Epithelial cell of proximal tubule (primary cell): Measurements from ENCODE around the gene COX5A. TPM values are rescaled to one million over a fixed set of nuclear protein-coding genes. Genes with fewer than 3 reads are reported as not detected.

ENCODE experiments used
- DNase-seq: peaks from one replicate; pipeline ENCODE4 v3.0.0-alpha.2; 2011; ENCODE audit warnings: low read depth
- H3K4me3 ChIP-seq: 2 replicates; pipeline ENCODE4 v1.5.1; 2011; ENCODE audit warnings: low read depth, mild to moderate bottlenecking, low read length
- CTCF ChIP-seq: conservative IDR thresholded peaks from 2 replicates; pipeline ENCODE4 v1.5.1; 2012; ENCODE audit warnings: low read depth, mild to moderate bottlenecking, low read length
- total RNA-seq: library from RNA; depleted of rRNA; stranded (reverse); fragments of >200 nt; gene quantifications from 2 replicates; pipeline ENCODE4 v1.2.3, GENCODE V29; 2015

COX5A gene
- total RNA-seq, 1 donor from 2014 or later: 123 TPM

- no peak for DNase-seq
- no peak for TF ChIP-seq CTCF
- no peak overlapping the region for H3K4me3 ChIP-seq
Observed at GRCh38 chr15:74893627-74894026, 44.2 kb downstream of the COX5A start.

GRCh38 chr15:74892931-74893330, 44.9 kb downstream of the COX5A start:
- no peak for DNase-seq
- H3K4me3 ChIP-seq: no peak overlapping the region
- TF ChIP-seq CTCF: no peak

- peak; percentile 15 for TF ChIP-seq CTCF
- no peak overlapping the region for H3K4me3 ChIP-seq
- no peak for DNase-seq
Observed at GRCh38 chr15:74892313-74892712, 45.6 kb downstream of the COX5A start.

- no peak overlapping the region for H3K4me3 ChIP-seq
- no peak for DNase-seq
Observed at GRCh38 chr15:74891469-74891868, 46.4 kb downstream of the COX5A start.

GRCh38 chr15:74890665-74890960, 47.3 kb downstream of the COX5A start:
- no peak for TF ChIP-seq CTCF
- peak overlapping the region; percentile 84 for H3K4me3 ChIP-seq
- DNase-seq: no peak

More at GRCh38 chr15:74891469-74891868, 46.4 kb downstream of the COX5A start:
- no peak for TF ChIP-seq CTCF

- peak within 1 kb of the TSS; percentile 84 for H3K4me3 ChIP-seq
- DNase-seq: no peak
- TF ChIP-seq CTCF: no peak
Observed at GRCh38 chr15:74889883-74890664, 47.8 kb downstream of the COX5A start, which contains the start of gene MPI. TSS of gene MPI (plus strand) at chr15:74890042. CDS start at chr15:74890074, 32 bp downstream.

- TF ChIP-seq CTCF: no peak
- peak overlapping the region; percentile 84 for H3K4me3 ChIP-seq
- no peak for DNase-seq
Observed at GRCh38 chr15:74889390-74889882, 48.4 kb downstream of the COX5A start.
